ENCODE data around the gene SCLY. TPM values are rescaled to one million over a fixed set of nuclear protein-coding genes. Genes with fewer than 3 reads are reported as not detected.
"Not testable (repeated sequence)": the region's sequence is repeated elsewhere in the genome, so short reads cannot be mapped to it uniquely, and the experiment has no call there.

Gene SCLY
- total and polyA plus RNA-seq, 2 donors (not counting 1 experiment from before 2014, with no cell fraction given), result 5.3 to 16.5 TPM

GRCh38 chr2:238114331-238114841 is 53.6 kb downstream of the SCLY start:
- Histone ChIP-seq H3K4me3 (replicated peaks in 1 of 4; ENCODE audit: control extremely low read depth in 1 of 4, insufficient read depth in 1 of 4, low read depth in 3 of 4, low read length in 4 of 4) (no peak overlapping the region), H3K36me3 (ENCODE audit: control insufficient read depth, insufficient read depth, low read length) (no peaks in the 10 kb centered on the region), H3K27ac (ENCODE audit: insufficient read depth, low read length) (no peak overlapping the region), H2AFZ (ENCODE audit: low read length) (no peak overlapping the region), H4K20me1 (ENCODE audit: control insufficient read depth, extremely low read depth, insufficient read depth, low read length) (no peaks in the 10 kb centered on the region), H3K27me3 (ENCODE audit: control insufficient read depth, insufficient read depth, low read length) (peaks cover 2% of the 10 kb centered on the region), H3K4me1 (ENCODE audit: control insufficient read depth, extremely low read depth, insufficient read depth, low read length) (no peaks in the 10 kb centered on the region), H3K4me2 (ENCODE audit: extremely low read depth, insufficient read depth, low read length) (no peak overlapping the region), H3K9ac (ENCODE audit: insufficient read depth, low read length) (no peak overlapping the region), H3K79me2 (ENCODE audit: control insufficient read depth, insufficient read depth, low read length) (no peaks in the 10 kb centered on the region), H3K9me3 (ENCODE audit: control insufficient read depth, insufficient read depth, low read depth, low read length) (no peaks in the 10 kb centered on the region)
- TF ChIP-seq EZH2 (IDR thresholded peaks at IDR 0.05; ENCODE audit: low read length, missing control alignments), result no peak
- no peak for TF ChIP-seq CTCF (conservative IDR thresholded peaks at IDR 0.05 in 1 of 2, IDR thresholded peaks at IDR 0.05 in 1 of 2; ENCODE audit: low read depth in 1 of 2, low read length in 2 of 2)
- no peak for DNase-seq (ENCODE audit: low read depth in 2 of 2)

GRCh38 chr2:238114851-238115660 is 54.3 kb downstream of the SCLY start:
- H3K79me2 ChIP-seq (ENCODE audit: control insufficient read depth, insufficient read depth, low read length), result no peaks in the 10 kb centered on the region
- H3K9me3 ChIP-seq (ENCODE audit: control insufficient read depth, insufficient read depth, low read depth, low read length), result no peaks in the 10 kb centered on the region
- no peak overlapping the region for H3K27ac ChIP-seq (ENCODE audit: insufficient read depth, low read length)
- TF ChIP-seq EZH2 (IDR thresholded peaks at IDR 0.05; ENCODE audit: low read length, missing control alignments), result no peak
- TF ChIP-seq CTCF (conservative IDR thresholded peaks at IDR 0.05 in 1 of 2, IDR thresholded peaks at IDR 0.05 in 1 of 2; ENCODE audit: low read depth in 1 of 2, low read length in 2 of 2), result no peak
- H3K4me3 ChIP-seq (replicated peaks in 1 of 4; ENCODE audit: control extremely low read depth in 1 of 4, insufficient read depth in 1 of 4, low read depth in 3 of 4, low read length in 4 of 4), result no peak overlapping the region
- no peak overlapping the region for H3K9ac ChIP-seq (ENCODE audit: insufficient read depth, low read length)
- no peaks in the 10 kb centered on the region for H3K4me1 ChIP-seq (ENCODE audit: control insufficient read depth, extremely low read depth, insufficient read depth, low read length)
- no peak for DNase-seq (ENCODE audit: low read depth in 2 of 2)
- peaks cover 6% of the 10 kb centered on the region for H3K27me3 ChIP-seq (ENCODE audit: control insufficient read depth, insufficient read depth, low read length)
- H4K20me1 ChIP-seq (ENCODE audit: control insufficient read depth, extremely low read depth, insufficient read depth, low read length), result no peaks in the 10 kb centered on the region
- no peak overlapping the region for H2AFZ ChIP-seq (ENCODE audit: low read length)
- no peaks in the 10 kb centered on the region for H3K36me3 ChIP-seq (ENCODE audit: control insufficient read depth, insufficient read depth, low read length)
- H3K4me2 ChIP-seq (ENCODE audit: extremely low read depth, insufficient read depth, low read length), result no peak overlapping the region

GRCh38 chr2:238115709-238116108 is 54.9 kb downstream of the SCLY start:
- H3K4me2 ChIP-seq (ENCODE audit: extremely low read depth, insufficient read depth, low read length); H2AFZ ChIP-seq (ENCODE audit: low read length); H3K4me3 ChIP-seq (replicated peaks in 1 of 4; ENCODE audit: control extremely low read depth in 1 of 4, insufficient read depth in 1 of 4, low read depth in 3 of 4, low read length in 4 of 4); H3K4me1 ChIP-seq (ENCODE audit: control insufficient read depth, extremely low read depth, insufficient read depth, low read length); H4K20me1 ChIP-seq (ENCODE audit: control insufficient read depth, extremely low read depth, insufficient read depth, low read length); H3K27ac ChIP-seq (ENCODE audit: insufficient read depth, low read length); DNase-seq (ENCODE audit: low read depth in 2 of 2); H3K27me3 ChIP-seq (ENCODE audit: control insufficient read depth, insufficient read depth, low read length); H3K9me3 ChIP-seq (ENCODE audit: control insufficient read depth, insufficient read depth, low read depth, low read length); H3K36me3 ChIP-seq (ENCODE audit: control insufficient read depth, insufficient read depth, low read length); H3K79me2 ChIP-seq (ENCODE audit: control insufficient read depth, insufficient read depth, low read length); H3K9ac ChIP-seq (ENCODE audit: insufficient read depth, low read length): not testable (repeated sequence)
